Measurements from ENCODE around the gene NDUFB11. TPM values are rescaled to one million over a fixed set of nuclear protein-coding genes. Genes with fewer than 3 reads are reported as not detected.

NDUFB11 gene
- total RNA-seq, 1 experiment from 2014 or later = 78.9 TPM

GRCh38 chrX:47191331-47191730, 46.8 kb upstream of the NDUFB11 start:
- Histone ChIP-seq H3K4me2 (ENCODE audit: low read length) (peak overlapping the region; percentile 82), H3K4me3 (replicated peaks in 1 of 2; ENCODE audit: low read depth in 1 of 2, low read length in 2 of 2) (peak overlapping the region; percentile 67 to 75), H3K36me3 (ENCODE audit: control insufficient read depth in 1 of 2, insufficient read depth in 2 of 2, low read length in 2 of 2) (no peaks in the 10 kb centered on the region), H3K9me2 (ENCODE audit: insufficient read depth) (no peaks in the 10 kb centered on the region), H3K4me1 (ENCODE audit: control insufficient read depth in 1 of 2, insufficient read depth in 2 of 2, low read length in 2 of 2) (peaks cover 7 to 26% of the 10 kb centered on the region in 2 experiments; a peak in 3 of 4 replicates), H4K20me1 (ENCODE audit: insufficient read depth) (no peaks in the 10 kb centered on the region), H3K9me3 (ENCODE audit: control insufficient read depth in 1 of 2, insufficient read depth in 1 of 2, low read depth in 1 of 2, low read length in 2 of 2) (no peaks in the 10 kb centered on the region), H3K79me2 (ENCODE audit: insufficient read depth, low read length) (peaks cover 42% of the 10 kb centered on the region), H2AFZ (ENCODE audit: low read depth, low read length, poor library complexity, severe bottlenecking) (no peak overlapping the region), H3K9ac (ENCODE audit: low read length) (peak overlapping the region; percentile 82), H3K27me3 (ENCODE audit: insufficient read depth, low read length) (no peaks in the 10 kb centered on the region), H3K27ac (ENCODE audit: low read depth, low read length) (peak overlapping the region; percentile 79)
- ATAC-seq (peak; percentile 12; the same call in 1 of the 2 replicates), DNase-seq (ENCODE audit: low read depth, low spot score) (peak; percentile 13)
- RAD21 ChIA-PET (ENCODE audit: low non-redundant PET in 1 of 2, low total read pairs in 2 of 2, uncharacterized antibody in 2 of 2, unreplicated experiment in 2 of 2) = no interaction called here
- POLR2A ChIA-PET = interaction anchor here (0.6 to 2.0 kb wide), 3 partner anchors 46 to 865 kb away, joined by 4 to 7 read pairs (median 5); partner anchors contain the start of gene RBM10
- CTCF ChIA-PET = interaction anchor here (1.0 to 1.7 kb wide), 5 partner anchors 42 to 350 kb away, joined by 3 to 11 read pairs (median 4); partner anchors contain the start of genes NDUFB11 and RBM10
- TF ChIP-seq TCF7L2 (IDR thresholded peaks at IDR 0.05; ENCODE audit: borderline replicate concordance, extremely low read depth, insufficient read depth, insufficient read length) (peak; percentile 27), ZBTB33 (IDR thresholded peaks at IDR 0.05; ENCODE audit: extremely low read depth, insufficient replicate concordance, low read length) (no peak)
- BruUV-seq (replicated peaks) = no TSS peak
- intact Hi-C loops (cut with micrococcal nuclease) = loop anchor here (5.0 to 10.0 kb wide), 4 partner anchors 171 to 836 kb away; partner anchors contain the start of gene ZNF41

GRCh38 chrX:47190445-47191269, 46.2 kb upstream of the NDUFB11 start:
- peak overlapping the region; percentile 82 for H3K4me2 ChIP-seq (ENCODE audit: low read length)
- RAD21 ChIA-PET (ENCODE audit: low non-redundant PET in 1 of 2, low total read pairs in 2 of 2, uncharacterized antibody in 2 of 2, unreplicated experiment in 2 of 2) = no interaction called here
- ATAC-seq (peak; percentile 82), DNase-seq (ENCODE audit: low read depth, low spot score) (peak; percentile 83)
- POLR2A ChIA-PET = interaction anchor here (0.7 to 2.0 kb wide), 5 partner anchors 27 to 336 kb away, joined by 4 to 7 read pairs (median 5); partner anchors contain the start of gene RBM10
- peaks cover 5 to 26% of the 10 kb centered on the region in 2 experiments; a peak in 3 of 4 replicates for H3K4me1 ChIP-seq (ENCODE audit: control insufficient read depth in 1 of 2, insufficient read depth in 2 of 2, low read length in 2 of 2)
- H3K9ac ChIP-seq (ENCODE audit: low read length) = peak overlapping the region; percentile 82
- H4K20me1 ChIP-seq (ENCODE audit: insufficient read depth) = no peaks in the 10 kb centered on the region
- intact Hi-C loops (cut with micrococcal nuclease) = loop anchor here (5.0 to 10.0 kb wide), 4 partner anchors 172 to 837 kb away; partner anchors contain the start of gene ZNF41
- CTCF ChIA-PET = interaction anchor here (1.0 to 1.7 kb wide), 5 partner anchors 43 to 351 kb away, joined by 3 to 11 read pairs (median 4); partner anchors contain the start of genes NDUFB11 and RBM10
- H3K27me3 ChIP-seq (ENCODE audit: insufficient read depth, low read length) = no peaks in the 10 kb centered on the region
- no peaks in the 10 kb centered on the region for H3K9me2 ChIP-seq (ENCODE audit: insufficient read depth)
- H3K9me3 ChIP-seq (ENCODE audit: control insufficient read depth in 1 of 2, insufficient read depth in 1 of 2, low read depth in 1 of 2, low read length in 2 of 2) = no peaks in the 10 kb centered on the region
- BruUV-seq (replicated peaks) = no TSS peak
- H2AFZ ChIP-seq (ENCODE audit: low read depth, low read length, poor library complexity, severe bottlenecking) = no peak overlapping the region
- TF ChIP-seq TCF7L2 (IDR thresholded peaks at IDR 0.05; ENCODE audit: borderline replicate concordance, extremely low read depth, insufficient read depth, insufficient read length) (peak; percentile 39), POLR2A (IDR thresholded peaks at IDR 0.05; ENCODE audit: borderline replicate concordance, extremely low read depth, insufficient read depth, insufficient read length) (peak; percentile 26), POLR2AphosphoS5 (IDR thresholded peaks at IDR 0.05; ENCODE audit: low read depth, low read length) (peak; percentile 82), JUND (IDR thresholded peaks at IDR 0.05) (no peak), ELF1 (IDR thresholded peaks at IDR 0.05; ENCODE audit: borderline replicate concordance, low read depth) (no peak), YY1 (IDR thresholded peaks at IDR 0.05; ENCODE audit: extremely low read depth, insufficient replicate concordance, low read depth, low read length) (peak; percentile 38)
- H3K4me3 ChIP-seq (replicated peaks in 1 of 2; ENCODE audit: low read depth in 1 of 2, low read length in 2 of 2) = peak overlapping the region; percentile 67 to 75
- H3K27ac ChIP-seq (ENCODE audit: low read depth, low read length) = peak overlapping the region; percentile 79
- H3K36me3 ChIP-seq (ENCODE audit: control insufficient read depth in 1 of 2, insufficient read depth in 2 of 2, low read length in 2 of 2) = no peaks in the 10 kb centered on the region; a peak in 1 of 4 replicates
- peaks cover 36% of the 10 kb centered on the region for H3K79me2 ChIP-seq (ENCODE audit: insufficient read depth, low read length)
